Ascending aorta (tissue), 2 donors: ENCODE results near the gene RMC1. TPM values are rescaled to one million over a fixed set of nuclear protein-coding genes. Genes with fewer than 3 reads are reported as not detected.

Experiments
- DNase-seq, 2 donors: peaks; one replicate each; pipeline ENCODE4 v3.0.0-alpha.2; 2019; ENCODE audit warnings: low spot score in 2 of 2
- H3K27ac ChIP-seq, 2 donors: fragments of 200-600 bp; sonication (generic); one replicate each; pipeline ENCODE4 v1.5.1; 2016 to 2017; ENCODE audit warnings: mild to moderate bottlenecking in 1 of 2
- H3K27me3 ChIP-seq: fragments of 200-600 bp; sonication (generic); one replicate; pipeline ENCODE4 v1.5.1; 2017
- H3K36me3 ChIP-seq, 2 donors: fragments of 200-600 bp; sonication (generic); one replicate each; pipeline ENCODE4 v1.5.1; 2016
- H3K4me1 ChIP-seq, 2 donors: fragments of 200-600 bp; sonication (generic); one replicate each; pipeline ENCODE4 v1.5.1; 2016 to 2017; ENCODE audit warnings: mild to moderate bottlenecking in 1 of 2
- H3K4me3 ChIP-seq, 2 donors: fragments of 200-600 bp; sonication (generic); one replicate each; pipeline ENCODE4 v1.5.1; 2016 to 2017; ENCODE audit warnings: mild to moderate bottlenecking in 1 of 2
- H3K9me3 ChIP-seq, 2 donors: fragments of 200-600 bp; sonication (generic); one replicate each; pipeline ENCODE4 v1.5.1; 2016
- intact Hi-C: fragments of 100-400 bp; cut with DNase I; formaldehyde crosslinking; loops from one replicate; pipeline ENCODE4 v1.15.1; 2023
- total RNA-seq: library from RNA; depleted of rRNA; stranded (reverse); fragments of >200 nt; gene quantifications from one replicate; pipeline ENCODE4 v1.1.0, GENCODE V29; 2016
- TF ChIP-seq, protein P1 (sequence below), 3 experiments: fragments of 200-600 bp in 2 of 3; fragments of 450-650 bp in 1 of 3; sonication (generic) in 2 of 3; IDR thresholded peaks; one replicate each; pipeline ENCODE4 v1.5.1; 2016 to 2019; ENCODE audit warnings: antibody characterized with exemption in 3 of 3, mild to moderate bottlenecking in 1 of 3, moderate library complexity in 1 of 3

Gene RMC1
- total RNA-seq, 1 donor from 2014 or later: 20.1 TPM

DNA sequence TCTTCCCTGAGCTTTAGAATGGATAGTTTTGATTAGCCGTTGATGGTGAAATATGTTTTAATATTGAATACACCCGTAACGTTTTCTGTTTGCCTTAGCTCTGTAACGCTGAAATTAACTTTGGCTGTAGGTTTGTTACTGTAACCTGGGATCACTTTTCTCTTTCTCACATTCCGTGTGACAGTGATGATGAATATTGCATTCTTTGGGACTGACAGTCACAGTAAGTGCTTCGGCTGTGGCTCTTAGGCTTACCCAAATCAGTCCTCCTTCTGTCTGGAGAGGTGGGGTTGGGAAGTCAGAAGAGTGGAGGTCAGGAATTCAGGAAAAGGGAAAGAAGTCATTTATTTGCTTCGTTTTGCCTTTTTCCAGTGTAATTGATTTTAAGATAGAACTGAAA lies 18.0 kb downstream of the RMC1 start:
- Histone ChIP-seq H3K4me3 (no peak overlapping the region), H3K4me1 (no peaks in the 10 kb centered on the region), H3K27ac (peak overlapping the region in 1 of 2 donors; percentile 1), H3K9me3 (no peaks in the 10 kb centered on the region), H3K36me3 (peaks cover 73 to 98% of the 10 kb centered on the region in 2 donors), H3K27me3 (no peaks in the 10 kb centered on the region)
- TF ChIP-seq, protein P1, sequence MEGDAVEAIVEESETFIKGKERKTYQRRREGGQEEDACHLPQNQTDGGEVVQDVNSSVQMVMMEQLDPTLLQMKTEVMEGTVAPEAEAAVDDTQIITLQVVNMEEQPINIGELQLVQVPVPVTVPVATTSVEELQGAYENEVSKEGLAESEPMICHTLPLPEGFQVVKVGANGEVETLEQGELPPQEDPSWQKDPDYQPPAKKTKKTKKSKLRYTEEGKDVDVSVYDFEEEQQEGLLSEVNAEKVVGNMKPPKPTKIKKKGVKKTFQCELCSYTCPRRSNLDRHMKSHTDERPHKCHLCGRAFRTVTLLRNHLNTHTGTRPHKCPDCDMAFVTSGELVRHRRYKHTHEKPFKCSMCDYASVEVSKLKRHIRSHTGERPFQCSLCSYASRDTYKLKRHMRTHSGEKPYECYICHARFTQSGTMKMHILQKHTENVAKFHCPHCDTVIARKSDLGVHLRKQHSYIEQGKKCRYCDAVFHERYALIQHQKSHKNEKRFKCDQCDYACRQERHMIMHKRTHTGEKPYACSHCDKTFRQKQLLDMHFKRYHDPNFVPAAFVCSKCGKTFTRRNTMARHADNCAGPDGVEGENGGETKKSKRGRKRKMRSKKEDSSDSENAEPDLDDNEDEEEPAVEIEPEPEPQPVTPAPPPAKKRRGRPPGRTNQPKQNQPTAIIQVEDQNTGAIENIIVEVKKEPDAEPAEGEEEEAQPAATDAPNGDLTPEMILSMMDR (IDR thresholded peaks at IDR 0.05): no peak
- intact Hi-C loops: no loop called here
- no peak for DNase-seq

DNA sequence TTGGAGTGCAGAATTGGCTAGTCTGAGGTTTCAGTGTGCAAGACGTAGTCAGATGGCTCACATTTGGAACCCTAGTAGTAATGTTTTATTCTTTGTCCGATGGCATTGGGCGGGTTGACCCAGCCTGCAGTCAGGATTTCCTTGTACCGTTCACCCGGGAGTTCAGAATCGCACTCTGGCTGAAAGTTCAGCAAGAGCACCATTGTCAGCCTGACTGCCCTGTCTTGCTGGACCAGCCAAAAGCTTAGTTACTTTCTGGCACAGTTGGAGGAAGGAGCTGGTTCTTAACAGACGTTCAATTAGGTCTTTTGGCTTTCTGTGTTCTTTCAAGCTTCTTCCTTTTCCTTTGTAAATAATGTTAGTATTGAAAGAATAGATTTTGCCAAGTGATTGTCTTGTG lies 18.6 kb downstream of the RMC1 start:
- no peaks in the 10 kb centered on the region for H3K9me3 ChIP-seq
- no peaks in the 10 kb centered on the region for H3K4me1 ChIP-seq
- TF ChIP-seq, protein P1 (IDR thresholded peaks at IDR 0.05): no peak
- no peak for DNase-seq
- no peak overlapping the region for H3K4me3 ChIP-seq
- H3K27me3 ChIP-seq: no peaks in the 10 kb centered on the region
- peaks cover 78 to 98% of the 10 kb centered on the region in 2 donors for H3K36me3 ChIP-seq
- intact Hi-C loops: no loop called here
- peak overlapping the region; percentile 1 to 5 for H3K27ac ChIP-seq

DNA sequence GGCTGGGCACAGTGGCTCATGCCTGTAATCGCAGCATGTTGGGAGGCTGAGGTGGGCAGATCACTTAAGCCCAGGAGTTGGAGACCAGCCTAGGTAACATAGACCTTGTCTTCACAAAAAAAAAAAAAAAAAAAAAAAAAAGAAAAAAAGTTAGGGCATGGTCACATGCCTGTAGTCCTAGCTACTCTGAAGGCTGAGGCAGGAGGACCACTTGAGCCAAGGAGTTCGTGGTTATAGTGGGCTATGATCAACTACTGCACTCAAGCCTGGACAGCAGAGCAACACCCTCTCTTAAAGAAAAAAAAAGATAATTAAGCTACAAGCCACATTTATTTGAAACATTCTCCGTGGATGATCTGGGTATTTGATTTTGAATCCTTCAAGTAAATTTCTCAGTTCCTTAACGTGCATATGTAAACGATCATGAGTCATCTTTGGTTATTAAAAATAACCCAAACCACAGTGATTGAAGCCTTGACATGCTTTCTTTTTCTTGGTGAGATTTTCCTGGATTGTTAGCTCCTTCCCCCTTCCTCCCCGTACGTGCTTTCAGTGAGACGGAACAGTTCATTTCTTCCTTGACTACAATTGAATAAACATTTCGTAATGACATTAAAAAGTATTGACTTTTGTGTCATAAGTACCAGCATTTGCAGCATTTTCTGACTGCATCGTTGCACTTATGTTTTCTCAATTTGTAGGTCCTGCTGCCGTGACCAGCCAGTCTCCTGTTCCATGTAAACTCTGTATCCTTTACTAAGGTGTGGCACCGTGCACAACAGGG lies 20.3 kb downstream of the RMC1 start:
- Histone ChIP-seq H3K27me3 (no peaks in the 10 kb centered on the region), H3K9me3 (no peaks in the 10 kb centered on the region), H3K36me3 (peaks cover 80 to 98% of the 10 kb centered on the region in 2 donors), H3K4me1 (no peaks in the 10 kb centered on the region), H3K4me3 (no peak overlapping the region), H3K27ac (no peak overlapping the region)
- intact Hi-C loops: no loop called here
- no peak for DNase-seq
- TF ChIP-seq, protein P1 (IDR thresholded peaks at IDR 0.05): no peak

DNA sequence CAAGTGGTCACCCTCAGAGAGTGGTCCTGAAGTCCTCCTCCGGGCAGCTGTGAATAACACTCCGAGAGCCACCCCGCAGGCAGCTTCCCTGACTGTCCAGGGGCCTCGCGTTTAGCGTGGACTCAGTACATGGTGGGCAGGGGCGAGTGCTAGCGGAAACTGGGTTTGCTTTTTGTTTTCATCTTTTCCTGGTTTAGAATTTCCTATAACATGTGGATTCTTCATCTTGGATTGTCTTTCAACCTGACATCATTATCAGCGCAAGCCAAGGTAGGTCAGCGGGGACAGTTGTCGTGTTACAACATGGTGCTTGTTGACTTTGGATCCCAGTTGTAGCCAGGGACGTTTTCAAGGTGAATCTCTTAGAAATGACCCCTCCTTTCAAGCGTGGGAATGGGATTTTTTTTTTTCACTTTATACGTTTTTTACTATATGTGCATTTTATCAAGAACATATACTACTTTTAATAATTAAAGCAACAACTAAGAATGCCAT lies 20.9 kb downstream of the RMC1 start:
- Histone ChIP-seq H3K4me1 (no peaks in the 10 kb centered on the region), H3K9me3 (no peaks in the 10 kb centered on the region), H3K27me3 (no peaks in the 10 kb centered on the region), H3K27ac (no peak overlapping the region), H3K36me3 (peaks cover 80 to 98% of the 10 kb centered on the region in 2 donors), H3K4me3 (no peak overlapping the region)
- intact Hi-C loops: no loop called here
- TF ChIP-seq, protein P1 (IDR thresholded peaks at IDR 0.05): no peak
- DNase-seq: no peak

DNA sequence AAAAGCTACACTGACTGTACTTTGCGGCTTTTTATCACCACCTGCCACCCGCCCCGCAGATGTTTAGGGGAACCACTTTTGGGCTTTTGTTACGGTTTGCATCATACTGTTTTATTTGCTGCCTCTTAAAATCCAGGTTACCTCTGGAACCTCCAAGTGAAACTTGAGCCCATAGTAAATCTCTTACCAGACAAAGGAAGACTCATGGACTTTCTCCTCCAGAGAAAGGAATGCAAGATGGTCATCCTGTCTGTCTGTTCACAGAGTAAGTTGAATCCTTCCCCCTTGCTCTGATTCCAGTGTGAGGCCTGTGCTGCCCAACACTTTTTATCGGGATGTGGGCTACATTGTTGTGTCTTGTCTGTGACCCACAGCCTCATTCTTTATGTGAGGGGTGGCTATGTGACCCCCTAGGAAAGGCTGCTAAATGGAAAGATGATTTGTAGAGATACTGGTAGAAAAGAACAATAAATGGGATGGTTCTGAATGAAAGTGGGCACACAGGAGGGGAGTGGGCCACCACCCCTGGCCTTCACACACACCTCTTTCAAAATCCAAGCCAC lies 23.3 kb downstream of the RMC1 start:
- Histone ChIP-seq H3K27ac (no peak overlapping the region), H3K4me1 (no peaks in the 10 kb centered on the region), H3K27me3 (no peaks in the 10 kb centered on the region), H3K9me3 (no peaks in the 10 kb centered on the region), H3K4me3 (no peak overlapping the region), H3K36me3 (peaks cover 80 to 97% of the 10 kb centered on the region in 2 donors)
- peak in 1 of 2 donors; percentile 19 for DNase-seq
- TF ChIP-seq, protein P1 (IDR thresholded peaks at IDR 0.05): no peak
- intact Hi-C loops: no loop called here
